Measurements from ENCODE around the gene ECI1.

GRCh38 chr16:2226918-2227317 is 24.5 kb downstream of the ECI1 start:
- no peak for TF ChIP-seq CTCF (IDR thresholded peaks at IDR 0.05; ENCODE audit: low read depth, low read length)
- TF ChIP-seq POLR2A (IDR thresholded peaks at IDR 0.05; ENCODE audit: extremely low read depth, insufficient read length) = no peak
